HG03354 (cell line): ENCODE results near the gene ARF3.

ENCODE experiments used
- ATAC-seq: cut with Tn5 transposase; IDR thresholded peaks from one replicate; pipeline ENCODE4 v1.9.1; 2021; ENCODE audit warnings: mild to moderate bottlenecking; ENCODE audit not compliant: unreplicated experiment, poor library complexity, severe bottlenecking

ARF3 gene

DNA sequence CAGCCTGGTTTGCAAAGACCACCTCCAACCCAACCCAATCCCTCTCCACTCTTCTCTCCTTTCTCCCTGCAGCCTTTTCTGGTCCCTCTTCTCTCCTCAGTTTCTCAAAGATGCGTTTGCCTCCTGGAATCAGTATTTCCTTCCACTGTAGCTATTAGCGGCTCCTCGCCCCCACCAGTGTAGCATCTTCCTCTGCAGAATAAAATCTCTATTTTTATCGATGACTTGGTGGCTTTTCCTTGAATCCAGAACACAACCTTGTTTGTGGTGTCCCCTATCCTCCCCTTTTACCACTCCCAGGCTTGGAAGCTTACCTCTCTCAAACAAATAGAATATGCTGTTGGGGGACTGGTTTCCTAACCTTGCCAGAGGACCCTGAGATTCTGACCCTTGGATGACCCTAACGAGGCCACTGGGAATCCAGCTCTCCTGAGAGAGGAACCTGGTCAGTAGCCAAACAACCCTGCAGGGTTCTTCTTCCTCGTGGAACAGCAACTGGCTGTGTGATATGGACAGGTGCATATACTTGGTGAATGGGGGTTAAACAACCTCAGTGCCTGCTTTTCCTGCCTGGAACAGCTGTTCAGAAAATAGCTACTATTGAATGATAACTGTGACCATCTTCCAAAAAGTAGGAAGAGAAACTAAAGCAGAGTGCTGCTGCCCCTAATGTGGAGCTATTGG is 25.3 kb upstream of the ARF3 start:
- ATAC-seq: no peak

DNA sequence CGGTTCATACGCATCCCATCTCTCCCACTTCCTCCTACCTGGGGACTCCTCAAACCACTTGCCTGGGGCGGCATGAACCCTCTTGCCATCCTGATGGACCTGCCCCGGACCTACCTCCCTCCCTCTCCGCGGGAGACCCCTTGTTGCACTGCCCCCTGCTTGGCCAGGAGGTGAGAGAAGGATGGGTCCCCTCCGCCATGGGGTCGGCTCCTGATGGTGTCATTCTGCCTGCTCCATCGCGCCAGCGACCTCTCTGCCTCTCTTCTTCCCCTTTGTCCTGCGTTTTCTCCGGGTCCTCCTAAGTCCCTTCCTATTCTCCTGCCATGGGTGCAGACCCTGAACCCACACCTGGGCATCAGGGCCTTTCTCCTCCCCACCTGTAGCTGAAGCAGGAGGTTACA is 24.5 kb upstream of the ARF3 start:
- ATAC-seq: no peak

DNA sequence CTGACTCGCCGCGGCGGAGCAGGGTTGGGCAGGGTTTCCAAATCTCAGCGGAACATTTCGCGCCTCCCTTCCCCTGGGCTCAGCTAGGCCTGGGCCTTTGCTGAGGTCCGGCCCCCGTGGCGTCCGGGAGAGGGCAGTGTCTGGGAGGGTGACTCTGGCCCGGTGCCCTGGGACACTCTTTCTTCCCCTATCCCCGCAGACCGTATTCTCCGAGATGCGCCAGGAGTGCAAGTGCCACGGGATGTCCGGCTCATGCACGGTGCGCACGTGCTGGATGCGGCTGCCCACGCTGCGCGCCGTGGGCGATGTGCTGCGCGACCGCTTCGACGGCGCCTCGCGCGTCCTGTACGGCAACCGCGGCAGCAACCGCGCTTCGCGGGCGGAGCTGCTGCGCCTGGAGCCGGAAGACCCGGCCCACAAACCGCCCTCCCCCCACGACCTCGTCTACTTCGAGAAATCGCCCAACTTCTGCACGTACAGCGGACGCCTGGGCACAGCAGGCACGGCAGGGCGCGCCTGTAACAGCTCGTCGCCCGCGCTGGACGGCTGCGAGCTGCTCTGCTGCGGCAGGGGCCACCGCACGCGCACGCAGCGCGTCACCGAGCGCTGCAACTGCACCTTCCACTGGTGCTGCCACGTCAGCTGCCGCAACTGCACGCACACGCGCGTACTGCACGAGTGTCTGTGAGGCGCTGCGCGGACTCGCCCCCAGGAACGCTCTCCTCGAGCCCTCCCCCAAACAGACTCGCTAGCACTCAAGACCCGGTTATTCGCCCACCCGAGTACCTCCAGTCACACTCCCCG is 23.9 kb upstream of the ARF3 start:
- no peak for ATAC-seq

- no peak for ATAC-seq
Measured at GRCh38 chr12:48980389-48980952, 23.2 kb upstream of the ARF3 start.

- no peak for ATAC-seq
Measured at GRCh38 chr12:48979602-48980388, 22.5 kb upstream of the ARF3 start.

GRCh38 chr12:48978741-48979601 is 21.7 kb upstream of the ARF3 start:
- no peak for ATAC-seq

DNA sequence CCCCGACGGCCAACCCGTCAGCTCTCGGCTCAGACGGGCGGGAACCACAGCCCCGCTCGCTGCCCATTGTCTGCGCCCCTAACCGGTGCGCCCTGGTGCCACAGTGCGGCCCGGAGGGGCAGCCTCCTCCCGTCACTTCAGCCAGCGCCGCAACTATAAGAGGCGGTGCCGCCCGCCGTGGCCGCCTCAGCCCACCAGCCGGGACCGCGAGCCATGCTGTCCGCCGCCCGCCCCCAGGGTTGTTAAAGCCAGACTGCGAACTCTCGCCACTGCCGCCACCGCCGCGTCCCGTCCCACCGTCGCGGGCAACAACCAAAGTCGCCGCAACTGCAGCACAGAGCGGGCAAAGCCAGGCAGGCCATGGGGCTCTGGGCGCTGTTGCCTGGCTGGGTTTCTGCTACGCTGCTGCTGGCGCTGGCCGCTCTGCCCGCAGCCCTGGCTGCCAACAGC is 21.0 kb upstream of the ARF3 start, which contains the start of gene WNT1:
TSS of gene WNT1 (plus strand) at position 32 of the 450 bp plus-strand sequence. CDS start at position 361, 329 bp downstream.
- peak; percentile 13 for ATAC-seq

DNA sequence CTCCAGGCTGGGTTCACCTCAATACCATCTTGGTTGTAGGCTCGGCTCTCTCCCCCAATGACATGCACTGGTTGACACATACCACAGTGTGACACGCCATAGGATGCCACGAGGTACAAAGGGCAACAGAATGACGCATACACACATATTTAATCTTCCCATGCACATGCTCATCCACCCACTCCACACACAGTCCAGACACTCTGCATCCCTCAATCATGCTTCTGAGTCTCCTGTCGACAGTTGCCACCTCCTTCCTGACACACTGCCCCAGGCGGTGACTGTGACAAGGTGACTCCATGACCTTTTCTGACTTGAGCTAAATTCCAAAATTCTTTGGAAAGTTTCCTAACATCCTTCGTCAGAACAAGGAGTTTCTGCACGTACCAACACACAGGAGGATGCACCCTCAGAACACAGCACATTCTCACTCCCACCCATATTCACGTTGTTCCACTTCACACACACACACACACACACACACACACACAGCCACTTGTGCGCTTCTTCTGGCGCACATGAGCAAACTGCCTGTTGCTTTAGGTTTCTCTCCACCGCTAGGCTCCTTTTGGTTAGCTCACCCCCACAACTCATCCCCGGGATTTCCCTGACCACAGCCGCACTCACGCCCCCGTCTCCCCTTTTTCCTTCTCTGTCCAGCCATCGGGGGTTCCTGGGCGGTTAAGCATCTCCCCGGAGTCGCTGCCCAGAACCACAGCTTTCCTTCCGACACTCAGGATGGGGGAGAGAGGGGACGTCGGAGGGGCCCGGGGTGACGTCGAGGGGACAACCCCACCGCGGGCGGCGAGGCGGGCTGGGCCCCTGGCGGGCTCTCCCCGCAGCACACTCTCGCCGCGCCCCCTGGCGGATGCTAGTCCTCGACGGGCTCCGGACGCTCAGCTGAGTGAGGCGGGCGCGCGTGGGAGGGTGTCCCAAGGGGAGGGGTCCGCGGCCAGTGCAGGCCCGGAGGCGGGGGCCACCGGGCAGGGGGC is 20.3 kb upstream of the ARF3 start:
- peak; percentile 63 for ATAC-seq

DNA sequence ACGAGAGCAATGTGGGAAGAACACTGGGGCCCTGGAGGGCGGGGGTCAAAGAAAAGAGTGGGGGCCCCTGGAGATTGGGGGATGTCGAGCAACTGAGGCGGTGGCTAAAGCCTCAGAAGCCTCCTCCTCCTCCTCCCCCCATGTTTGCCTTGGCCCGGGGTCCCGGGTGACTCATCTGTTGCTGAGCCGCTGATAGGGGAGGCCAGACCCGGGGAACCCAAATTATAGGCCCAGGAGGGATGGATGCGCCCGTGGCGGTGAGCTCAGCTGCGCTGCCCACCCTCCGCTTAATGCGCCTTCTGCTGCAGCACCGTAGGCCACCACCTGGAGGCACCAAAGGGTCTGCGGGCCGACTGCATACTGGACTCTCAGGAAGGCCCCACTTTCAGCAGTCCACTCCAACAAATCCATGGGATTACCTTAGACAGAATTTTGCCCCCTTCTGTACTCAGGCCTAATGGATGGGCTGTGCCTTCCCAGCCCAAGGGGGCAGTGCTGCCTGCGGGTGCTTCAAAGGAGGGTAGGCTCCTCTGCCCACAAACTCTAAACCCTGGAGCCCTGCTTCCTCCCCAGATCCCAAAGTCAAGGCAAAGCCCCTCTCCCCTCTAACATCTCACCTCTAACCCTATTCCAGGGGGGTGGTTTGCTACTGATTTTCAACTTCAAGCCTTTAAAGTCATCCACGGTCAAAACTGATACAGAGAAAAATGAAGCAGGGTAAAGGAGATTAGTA is 16.8 kb upstream of the ARF3 start:
- no peak for ATAC-seq

DNA sequence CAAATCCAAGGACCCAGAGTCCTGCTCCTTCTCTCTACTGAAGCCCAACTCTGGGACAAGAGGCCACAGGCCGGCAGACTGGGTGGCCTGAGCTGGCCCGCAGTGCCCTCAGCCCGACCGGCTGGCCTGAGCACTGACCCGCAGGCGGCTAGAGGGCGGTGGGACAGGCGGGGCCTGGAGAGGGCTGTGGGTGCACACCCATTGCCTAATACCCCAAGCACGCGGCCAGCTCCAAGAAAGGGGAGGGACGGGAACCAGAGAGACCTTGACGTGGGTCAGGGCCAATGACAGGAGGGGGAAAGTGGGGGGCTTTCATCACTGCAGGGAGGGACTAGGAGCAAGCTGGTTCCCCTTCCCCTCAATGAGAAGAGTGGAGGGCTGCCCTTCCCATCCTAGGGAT is 16.2 kb upstream of the ARF3 start:
- no peak for ATAC-seq

- no peak for ATAC-seq
Measured at GRCh38 chr12:48972952-48973483, 15.7 kb upstream of the ARF3 start.

DNA sequence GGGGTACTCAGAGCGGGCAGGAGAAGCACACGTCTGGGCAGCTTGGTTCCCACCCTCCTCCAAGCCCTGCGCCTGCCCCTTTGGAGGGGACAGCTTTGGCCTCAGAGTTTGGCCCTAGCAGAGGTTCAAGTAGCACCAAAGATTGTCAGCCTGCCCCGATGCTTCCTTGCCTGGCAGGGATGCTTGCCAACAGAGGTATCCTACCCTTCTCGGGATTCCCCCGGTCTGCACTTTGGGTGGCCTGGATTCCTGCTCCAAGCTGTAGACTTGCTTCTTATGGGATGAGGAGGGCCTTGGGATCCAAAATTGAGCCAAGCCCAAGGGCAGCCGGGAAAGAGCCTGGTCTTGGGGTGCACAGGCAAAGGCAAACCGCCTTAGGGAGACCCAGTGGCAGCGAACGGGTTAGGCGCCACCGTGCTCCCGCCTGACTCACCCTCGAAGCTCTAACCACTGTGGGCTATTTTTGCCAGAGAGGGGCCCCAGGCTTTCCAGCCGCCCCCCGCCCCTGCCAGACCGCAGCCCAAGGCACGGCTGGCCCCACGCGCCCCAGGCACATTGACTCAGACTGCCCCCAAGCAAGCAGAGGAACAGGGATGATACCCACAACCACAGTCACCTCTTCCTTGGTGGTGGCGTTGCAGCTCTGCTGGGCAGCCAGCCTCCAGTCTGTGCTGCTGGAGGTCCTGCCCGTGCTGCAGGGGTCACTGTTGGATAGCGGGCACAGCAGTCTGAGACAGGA is 15.1 kb upstream of the ARF3 start:
- no peak for ATAC-seq

- no peak for ATAC-seq
Measured at GRCh38 chr12:48970702-48971334, 13.5 kb upstream of the ARF3 start.

- no peak for ATAC-seq
Measured at GRCh38 chr12:48969833-48970701, 12.8 kb upstream of the ARF3 start.

GRCh38 chr12:48969160-48969771 is 12.0 kb upstream of the ARF3 start:
- ATAC-seq: no peak
